Naive thymus-derived CD4-positive, alpha-beta T cell (primary cell): ENCODE results near the gene EPB41L3. TPM values are rescaled to one million over a fixed set of nuclear protein-coding genes. Genes with fewer than 3 reads are reported as not detected.

Experiments used
- ATAC-seq: fragments of 150-1000 bp; cut with Tn5 transposase; 2 replicates; pipeline ENCODE4 v1.10.0; 2021; ENCODE audit warnings: mild to moderate bottlenecking, moderate library complexity
- CTCF ChIA-PET: fragments of 350-600 bp; sonication (Branson Sonifier 250); formaldehyde crosslinking; loops from one replicate; lab custom pipeline; 2021; ENCODE audit warnings: antibody characterized with exemption; lab: Charles Lee
- POLR2A ChIA-PET: fragments of 350-600 bp; sonication (Branson Sonifier 250); formaldehyde crosslinking; loops from one replicate; lab custom pipeline; 2021; ENCODE audit warnings: antibody characterized with exemption, inconsistent platforms; lab: Charles Lee
- DNase-seq, 9 donors: peaks; one replicate each; pipeline versions ENCODE4 v3.0.0 to v3.0.0-alpha.2; 2020 to 2022; ENCODE audit warnings: mixed read lengths in 1 of 9
- H3K27ac ChIP-seq: one replicate; pipeline ENCODE4 v1.7.0; 2013; ENCODE audit warnings: mild to moderate bottlenecking, low read depth, low read length, moderate library complexity
- H3K27me3 ChIP-seq, 2 donors: one replicate each; pipeline ENCODE4 v1.7.0; 2013; ENCODE audit warnings: low read length in 2 of 2, mild to moderate bottlenecking in 2 of 2, moderate library complexity in 2 of 2; ENCODE audit not compliant: control insufficient read depth in 2 of 2, insufficient read depth in 2 of 2
- H3K36me3 ChIP-seq, 3 experiments: 1 replicate in 2 of 3; 2 replicates in 1 of 3; pipeline ENCODE4 v1.7.0; 2013; ENCODE audit warnings: low read length in 3 of 3, mild to moderate bottlenecking in 3 of 3, moderate library complexity in 1 of 3; ENCODE audit not compliant: insufficient read depth in 3 of 3, control insufficient read depth in 2 of 3
- H3K4me1 ChIP-seq, 2 donors: one replicate each; pipeline ENCODE4 v1.7.0; 2013; ENCODE audit warnings: low read length in 2 of 2, mild to moderate bottlenecking in 2 of 2, moderate library complexity in 1 of 2; ENCODE audit not compliant: control insufficient read depth in 2 of 2, insufficient read depth in 2 of 2
- H3K4me3 ChIP-seq: 2 replicates; pipeline ENCODE4 v1.7.0; 2013; ENCODE audit warnings: mild to moderate bottlenecking, low read length
- H3K9me3 ChIP-seq, 3 experiments: 1 replicate in 2 of 3; 2 replicates in 1 of 3; pipeline ENCODE4 v1.7.0; 2013; ENCODE audit warnings: low read length in 3 of 3; ENCODE audit not compliant: control insufficient read depth in 2 of 3
- H3K27ac Mint-ChIP-seq, 9 donors: one replicate each; pipeline ENCODE4 v1.8.0; 2020 to 2022; ENCODE audit warnings: mixed read lengths in 9 of 9, mild to moderate bottlenecking in 8 of 9, moderate library complexity in 5 of 9, inconsistent platforms in 2 of 9
- H3K27me3 Mint-ChIP-seq, 5 donors: one replicate each; pipeline ENCODE4 v1.8.0; 2021 to 2022; ENCODE audit warnings: mixed read lengths in 5 of 5, mild to moderate bottlenecking in 1 of 5
- H3K36me3 Mint-ChIP-seq, 5 donors: one replicate each; pipeline ENCODE4 v1.8.0; 2020 to 2022; ENCODE audit warnings: mixed read lengths in 5 of 5, mild to moderate bottlenecking in 3 of 5, inconsistent platforms in 1 of 5
- H3K4me1 Mint-ChIP-seq, 7 donors: one replicate each; pipeline ENCODE4 v1.8.0; 2020 to 2022; ENCODE audit warnings: mixed read lengths in 7 of 7, mild to moderate bottlenecking in 3 of 7, inconsistent platforms in 1 of 7
- H3K4me3 Mint-ChIP-seq, 10 donors: one replicate each; pipeline ENCODE4 v1.8.0; 2020 to 2022; ENCODE audit warnings: mild to moderate bottlenecking in 10 of 10, mixed read lengths in 10 of 10, moderate library complexity in 6 of 10, inconsistent platforms in 2 of 10
- H3K9me3 Mint-ChIP-seq, 11 donors: one replicate each; pipeline ENCODE4 v1.8.0; 2020 to 2022; ENCODE audit warnings: mixed read lengths in 11 of 11, mild to moderate bottlenecking in 4 of 11, inconsistent platforms in 1 of 11, moderate library complexity in 1 of 11
- intact Hi-C, 2 donors: fragments of 100-400 bp; cut with micrococcal nuclease; formaldehyde crosslinking; loops; one replicate each; pipeline ENCODE4 v1.15.1; 2023
- polyA plus RNA-seq, 2 donors: library from polyadenylated mRNA; unstranded; fragments of 300-500 nt; fragmentation: Illumina TruSeq; gene quantifications; one replicate each; pipeline ENCODE4 v1.2.3, GENCODE V29; 2021
- total RNA-seq, 6 experiments: library from RNA in 5 of 6; stranded (reverse) in 5 of 6; gene quantifications; 1 replicate in 5 of 6; 2 replicates in 1 of 6; pipeline ENCODE4 v1.2.3 and lab custom pipeline; 2021 to 2026

The EPB41L3 gene
- total and polyA plus RNA-seq, 7 experiments from 2014 or later = 1.5 to 35.5 (median 12.5) TPM

- H3K27me3 Mint-ChIP-seq = peaks cover 0 to 5% (median 0%) of the 10 kb centered on the region in 5 donors
- H3K4me1 Mint-ChIP-seq = peaks cover 0 to 35% (median 25%) of the 10 kb centered on the region in 7 donors
- DNase-seq (peak in 6 of 9 donors; percentile 10 to 50 (median 33)), ATAC-seq (peak; percentile 86)
- peak overlapping the region in 8 of 9 donors; percentile 82 to 97 (median 86) for H3K27ac Mint-ChIP-seq
- H3K9me3 Mint-ChIP-seq = no peaks in the 10 kb centered on the region
- Histone ChIP-seq H3K4me3 (no peak overlapping the region), H3K4me1 (peaks cover 0 to 3% of the 10 kb centered on the region in 2 donors), H3K36me3 (no peaks in the 10 kb centered on the region), H3K9me3 (no peaks in the 10 kb centered on the region), H3K27ac (peak overlapping the region; percentile 66), H3K27me3 (no peaks in the 10 kb centered on the region)
- ChIA-PET POLR2A (interaction anchor here (0.9 to 4.0 kb wide), 4 partner anchors 88 to 219 kb away, joined by 4 to 14 read pairs (median 8); partner anchors contain the start of genes EPB41L3 and ZBTB14), CTCF (interaction anchor here (0.9 to 1.3 kb wide), 2 partner anchors 90 to 383 kb away, joined by 3 read pairs; no protein-coding TSS in a partner anchor)
- H3K36me3 Mint-ChIP-seq = no peaks in the 10 kb centered on the region
- intact Hi-C loops = loop anchor here (1.0 to 10.0 kb wide), 4 partner anchors 89 to 434 kb away; partner anchors contain the start of gene ZBTB14 (in 1 of the 2)
- peak overlapping the region in 9 of 10 donors; percentile 63 to 87 (median 73) for H3K4me3 Mint-ChIP-seq
These were observed 87.0 kb downstream of the EPB41L3 start for GRCh38 chr18:5456577-5457461.

DNA sequence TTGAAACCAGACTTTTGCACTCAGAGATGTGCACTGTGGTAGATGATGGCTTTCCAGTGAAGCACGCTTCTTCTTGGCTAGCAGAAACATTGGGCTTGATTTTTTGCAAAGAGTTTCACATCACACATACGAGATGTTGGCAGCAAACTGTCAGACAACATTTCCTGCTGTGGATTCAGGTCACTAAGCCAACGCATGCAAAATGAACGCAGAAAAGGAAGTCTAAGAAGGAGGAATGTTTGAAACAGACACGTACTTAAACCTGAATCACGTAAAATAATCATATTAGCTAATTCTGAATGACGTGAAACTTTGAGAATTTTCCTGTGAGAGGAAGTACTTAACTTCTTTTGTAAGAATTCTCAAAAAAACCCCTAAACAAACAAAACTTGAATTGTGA is 88.1 kb downstream of the EPB41L3 start:
- Histone ChIP-seq H3K36me3 (no peaks in the 10 kb centered on the region), H3K27ac (no peak overlapping the region), H3K27me3 (no peaks in the 10 kb centered on the region), H3K9me3 (no peaks in the 10 kb centered on the region), H3K4me3 (no peak overlapping the region), H3K4me1 (peaks cover 0 to 3% of the 10 kb centered on the region in 2 donors)
- CTCF ChIA-PET = interaction anchor here (0.7 kb wide), 1 partner anchor 9 kb away, joined by 3 read pairs; no protein-coding TSS in a partner anchor
- Mint-ChIP-seq H3K9me3 (no peaks in the 10 kb centered on the region), H3K4me1 (peaks cover 0 to 35% (median 25%) of the 10 kb centered on the region in 7 donors), H3K4me3 (peak overlapping the region in 7 of 10 donors; percentile 9 to 80 (median 64)), H3K36me3 (peaks cover 0 to 3% (median 0%) of the 10 kb centered on the region in 5 donors), H3K27ac (peak overlapping the region in 8 of 9 donors; percentile 4 to 97 (median 84)), H3K27me3 (peaks cover 0 to 5% (median 0%) of the 10 kb centered on the region in 5 donors)
- intact Hi-C loops = loop anchor here (1.0 to 10.0 kb wide), 4 partner anchors 91 to 435 kb away; partner anchors contain the start of gene ZBTB14 (in 1 of the 2)
- ATAC-seq (peak; percentile 60), DNase-seq (peak in 6 of 9 donors; percentile 16 to 49 (median 35))
- POLR2A ChIA-PET = interaction anchor here (0.6 to 4.0 kb wide), 2 partner anchors 154 to 160 kb away, joined by 4 to 14 read pairs; partner anchors contain the start of gene ZBTB14

DNA sequence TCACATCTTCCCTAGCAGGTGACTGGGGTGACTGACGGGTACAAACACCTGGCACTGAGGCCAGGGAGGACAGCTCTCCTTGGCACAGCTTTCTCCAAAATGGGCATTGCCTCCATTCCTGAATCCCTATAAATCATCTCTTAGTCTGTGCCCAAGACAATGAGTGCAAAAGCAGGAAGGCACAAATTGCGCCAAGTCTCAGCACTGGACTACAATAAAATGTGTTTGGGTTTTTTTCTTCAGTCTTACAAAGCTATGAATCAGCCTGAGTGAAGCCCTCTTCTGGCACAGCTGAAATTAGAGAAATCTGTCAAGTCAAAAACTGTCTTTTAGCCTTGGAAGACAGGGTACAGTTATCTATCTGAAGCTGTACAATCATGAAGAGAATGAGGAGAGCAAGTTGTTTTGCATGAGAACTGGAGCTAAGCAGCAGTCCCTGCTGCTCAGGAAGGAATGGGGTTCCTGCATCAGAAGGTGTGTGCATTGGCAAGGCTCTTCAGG is 90.8 kb downstream of the EPB41L3 start:
- Mint-ChIP-seq H3K36me3 (peaks cover 0 to 3% (median 0%) of the 10 kb centered on the region in 5 donors), H3K4me3 (no peak overlapping the region), H3K4me1 (peaks cover 0 to 28% (median 18%) of the 10 kb centered on the region in 7 donors), H3K27ac (no peak overlapping the region), H3K27me3 (peaks cover 0 to 2% (median 0%) of the 10 kb centered on the region in 5 donors), H3K9me3 (no peaks in the 10 kb centered on the region)
- ChIA-PET POLR2A (interaction anchor here (1.4 kb wide), 1 partner anchor 158 kb away, joined by 4 read pairs; no protein-coding TSS in a partner anchor), CTCF (no interaction called here)
- H3K9me3 ChIP-seq = no peaks in the 10 kb centered on the region
- H3K36me3 ChIP-seq = no peaks in the 10 kb centered on the region
- H3K27ac ChIP-seq = no peak overlapping the region
- H3K27me3 ChIP-seq = no peaks in the 10 kb centered on the region
- no peak for DNase-seq
- ATAC-seq = no peak
- peaks cover 0 to 3% of the 10 kb centered on the region in 2 donors for H3K4me1 ChIP-seq
- no peak overlapping the region for H3K4me3 ChIP-seq
- intact Hi-C loops = loop anchor here (10.0 kb wide), 2 partner anchors 158 to 182 kb away; partner anchors contain the start of gene ZBTB14 (in 1 of the 2)

- no peaks in the 10 kb centered on the region for H3K9me3 ChIP-seq
- H3K4me3 ChIP-seq = no peak overlapping the region
- Mint-ChIP-seq H3K27ac (no peak overlapping the region), H3K4me3 (no peak overlapping the region), H3K9me3 (no peaks in the 10 kb centered on the region), H3K36me3 (peaks cover 0 to 3% (median 0%) of the 10 kb centered on the region in 5 donors), H3K4me1 (peaks cover 0 to 18% (median 10%) of the 10 kb centered on the region in 7 donors), H3K27me3 (peaks cover 0 to 2% (median 0%) of the 10 kb centered on the region in 5 donors)
- peaks cover 0 to 3% of the 10 kb centered on the region in 2 donors for H3K4me1 ChIP-seq
- DNase-seq (no peak), ATAC-seq (no peak)
- POLR2A ChIA-PET = no interaction called here
- H3K36me3 ChIP-seq = no peaks in the 10 kb centered on the region
- no peak overlapping the region for H3K27ac ChIP-seq
- no peaks in the 10 kb centered on the region for H3K27me3 ChIP-seq
- intact Hi-C loops = loop anchor here (10.0 kb wide), 2 partner anchors 157 to 183 kb away; partner anchors contain the start of gene ZBTB14 (in 1 of the 2)
- CTCF ChIA-PET = interaction anchor here (0.6 kb wide), 1 partner anchor 119 kb away, joined by 3 read pairs; no protein-coding TSS in a partner anchor
These were observed 91.9 kb downstream of the EPB41L3 start for GRCh38 chr18:5451871-5452270.

GRCh38 chr18:5451150-5451549 is 92.6 kb downstream of the EPB41L3 start:
- Histone ChIP-seq H3K27me3 (no peaks in the 10 kb centered on the region), H3K27ac (no peak overlapping the region), H3K36me3 (no peaks in the 10 kb centered on the region), H3K4me1 (peaks cover 0 to 2% of the 10 kb centered on the region in 2 donors), H3K4me3 (no peak overlapping the region), H3K9me3 (no peaks in the 10 kb centered on the region)
- H3K4me3 Mint-ChIP-seq = no peak overlapping the region
- no peak for ATAC-seq
- no peaks in the 10 kb centered on the region for H3K9me3 Mint-ChIP-seq
- peaks cover 0 to 13% (median 8%) of the 10 kb centered on the region in 7 donors for H3K4me1 Mint-ChIP-seq
- peaks cover 0 to 2% (median 0%) of the 10 kb centered on the region in 5 donors for H3K27me3 Mint-ChIP-seq
- ChIA-PET POLR2A (interaction anchor here (0.7 kb wide), 1 partner anchor 146 kb away, joined by 3 read pairs; no protein-coding TSS in a partner anchor), CTCF (no interaction called here)
- peaks cover 0 to 3% (median 0%) of the 10 kb centered on the region in 5 donors for H3K36me3 Mint-ChIP-seq
- no peak overlapping the region for H3K27ac Mint-ChIP-seq
- intact Hi-C loops = loop anchor here (10.0 kb wide), 2 partner anchors 156 to 184 kb away; partner anchors contain the start of gene ZBTB14 (in 1 of the 2)
- no peak for DNase-seq
